HG02885 (cell line): ENCODE measurements around the gene NELL2.

ENCODE experiments used
- ATAC-seq: cut with Tn5 transposase; IDR thresholded peaks from one replicate; pipeline ENCODE4 v1.9.1; 2021; ENCODE audit warnings: mild to moderate bottlenecking; ENCODE audit not compliant: unreplicated experiment, poor library complexity

NELL2 gene

DNA sequence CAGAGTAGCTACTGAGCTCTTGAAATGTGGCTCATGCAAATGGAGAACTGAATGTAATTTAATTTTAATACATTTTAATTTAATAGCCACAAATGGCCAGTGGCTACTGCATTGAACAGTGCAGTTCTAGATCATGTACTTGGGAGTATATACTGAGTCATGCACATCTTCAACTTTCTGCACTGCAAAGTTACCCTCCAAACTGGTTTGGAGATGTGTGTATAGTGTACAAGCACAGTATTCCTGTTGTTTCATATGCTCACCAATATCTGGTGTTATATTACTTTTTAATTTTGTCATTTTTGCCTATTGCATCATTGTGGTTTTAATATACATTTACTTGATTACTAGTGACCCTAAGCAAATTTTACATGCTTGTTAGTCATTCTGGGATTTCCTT is 372.8 kb downstream of the NELL2 start:
- ATAC-seq = no peak

GRCh38 chr12:44502681-44503080 is 373.4 kb downstream of the NELL2 start:
- no peak for ATAC-seq

GRCh38 chr12:44500423-44500822 is 375.7 kb downstream of the NELL2 start:
- no peak for ATAC-seq

GRCh38 chr12:44497044-44497443 is 379.1 kb downstream of the NELL2 start:
- no peak for ATAC-seq

GRCh38 chr12:44490181-44490580 is 385.9 kb downstream of the NELL2 start:
- no peak for ATAC-seq

- no peak for ATAC-seq
These were observed 387.9 kb downstream of the NELL2 start for GRCh38 chr12:44488180-44488579.

GRCh38 chr12:44484862-44485261 is 391.3 kb downstream of the NELL2 start:
- ATAC-seq = no peak

DNA sequence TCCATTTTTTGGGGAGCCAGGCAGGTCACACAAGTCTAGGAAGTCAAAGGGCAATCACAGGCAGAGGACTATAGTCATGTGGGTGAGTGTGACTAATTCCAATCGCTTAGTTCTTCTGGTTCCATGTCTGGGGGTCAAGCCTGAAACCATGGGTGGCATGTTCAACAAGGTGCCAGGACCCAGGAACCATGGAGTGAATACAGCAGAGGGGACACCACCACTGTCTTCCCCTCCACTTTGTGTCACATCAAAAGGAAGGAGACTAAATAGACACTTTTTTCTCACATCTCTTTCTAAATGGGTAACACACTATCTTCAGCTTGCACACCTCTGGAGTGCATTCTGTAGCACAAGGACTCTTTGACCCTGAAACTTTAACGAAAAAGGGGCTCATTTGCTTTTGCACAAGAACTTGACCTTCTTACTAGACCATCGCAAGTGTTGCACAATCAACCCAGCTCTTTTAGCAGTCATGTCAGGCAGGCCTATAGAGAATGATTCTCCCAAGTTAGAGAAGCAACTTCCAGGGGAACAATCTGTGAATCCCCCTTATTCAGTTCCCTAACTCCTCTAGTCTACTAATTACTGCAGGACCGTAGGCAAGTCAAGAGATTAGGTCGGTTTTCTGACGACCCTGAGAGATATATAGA is 398.7 kb downstream of the NELL2 start:
- ATAC-seq = no peak

DNA sequence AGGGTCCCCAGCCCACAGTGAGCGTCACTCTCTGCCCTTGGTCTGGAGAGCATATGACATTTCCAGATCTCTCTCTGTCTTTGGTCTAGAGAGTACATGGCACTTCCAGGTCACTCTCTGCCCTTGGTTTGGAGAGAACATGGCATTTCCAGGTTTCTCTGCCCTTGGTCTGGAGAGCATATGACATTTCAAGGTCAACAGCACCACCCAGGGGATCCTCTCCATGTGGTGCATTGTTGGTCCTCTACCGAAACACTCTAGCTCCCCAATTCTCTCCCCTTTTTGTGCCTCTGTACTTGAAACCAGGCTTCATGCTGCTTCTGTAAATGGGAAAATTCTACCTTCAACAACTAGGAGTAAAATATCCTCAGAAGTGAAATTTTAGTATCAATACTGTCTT is 399.4 kb downstream of the NELL2 start:
- no peak for ATAC-seq

GRCh38 chr12:44465139-44465538 is 411.0 kb downstream of the NELL2 start:
- no peak for ATAC-seq

DNA sequence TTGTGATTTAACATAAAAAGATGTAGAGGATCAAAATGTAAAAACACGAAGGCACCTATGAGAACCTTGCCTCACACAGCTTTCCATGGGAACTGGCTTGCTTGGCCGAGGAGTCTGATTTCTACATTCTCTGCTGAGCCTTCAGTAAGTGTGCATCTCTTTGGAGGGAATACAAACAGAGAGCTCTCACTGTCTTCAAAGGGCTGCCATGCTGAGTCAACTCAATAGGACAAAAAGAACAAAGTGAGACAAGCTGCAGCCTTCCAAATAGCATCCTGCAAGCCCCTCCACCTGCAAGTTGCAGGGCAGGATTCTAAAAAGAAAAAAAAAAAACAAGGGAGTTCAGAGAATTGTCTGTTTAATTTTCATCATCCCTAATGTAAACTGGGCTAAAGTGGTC is 411.9 kb downstream of the NELL2 start:
- no peak for ATAC-seq

- ATAC-seq = no peak
These were observed 413.4 kb downstream of the NELL2 start for GRCh38 chr12:44462729-44463128.

- no peak for ATAC-seq
These were observed 415.9 kb downstream of the NELL2 start for GRCh38 chr12:44460261-44460660.

- ATAC-seq = no peak
These were observed 416.5 kb downstream of the NELL2 start for GRCh38 chr12:44459569-44459968.
